ENCODE results near the gene MPPED1. TPM values are rescaled to one million over a fixed set of nuclear protein-coding genes. Genes with fewer than 3 reads are reported as not detected.

MPPED1 gene
- total and polyA plus RNA-seq, 2 donors (not counting 1 experiment from before 2014, with no cell fraction given) = not detected

DNA sequence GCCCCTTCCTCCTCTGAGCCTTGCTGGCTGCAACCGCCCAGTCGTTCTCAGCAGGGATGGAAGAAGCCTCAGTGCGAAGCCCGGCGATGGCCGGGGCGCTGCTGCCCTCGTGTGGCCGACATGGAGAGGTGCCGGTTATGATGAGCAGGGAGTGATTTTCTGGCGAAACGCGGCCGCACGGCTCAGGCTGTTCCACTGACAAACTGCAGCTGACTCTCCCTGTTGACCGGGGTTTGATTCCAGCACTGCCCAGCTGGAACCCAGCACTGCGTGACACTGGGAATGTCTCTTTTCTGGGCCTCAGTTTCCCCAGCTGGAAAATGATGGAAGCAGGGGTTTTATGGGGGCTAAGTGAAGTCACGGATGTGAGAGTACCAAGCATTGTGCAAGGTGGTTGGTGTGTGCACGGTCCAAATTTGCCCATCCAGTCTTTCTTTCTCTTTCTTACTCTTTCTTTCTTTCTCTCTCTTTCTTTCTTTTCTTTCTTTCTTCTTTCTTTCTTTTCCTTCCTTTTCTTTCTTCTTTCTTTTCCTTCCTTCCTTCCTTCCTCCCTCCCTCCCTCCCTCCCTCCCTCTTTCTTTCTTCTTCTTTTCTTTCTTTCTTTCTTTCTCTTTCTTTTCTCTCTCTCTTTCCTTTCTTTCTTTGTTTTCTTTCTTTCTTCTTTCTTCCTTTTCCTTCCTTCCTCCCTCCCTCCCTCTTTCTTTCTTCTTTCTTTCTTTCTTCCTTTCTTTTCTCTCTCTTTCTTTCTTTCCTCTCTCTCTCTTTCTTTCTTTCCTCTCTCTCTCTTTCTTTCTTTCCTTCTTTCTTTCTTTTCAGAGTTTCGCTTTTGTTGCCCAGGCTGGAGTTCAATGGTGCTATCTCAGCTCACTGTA lies 25.8 kb upstream of the MPPED1 start:
- Histone ChIP-seq H2AFZ (ENCODE audit: low read length) (no peak overlapping the region), H3K4me2 (ENCODE audit: extremely low read depth, insufficient read depth, low read length) (peak overlapping the region; percentile 15)
- peak; percentile 51 to 72 for DNase-seq (ENCODE audit: low read depth in 2 of 2)

GRCh38 chr22:43387815-43388214 lies 24.0 kb upstream of the MPPED1 start:
- no peak for TF ChIP-seq EZH2 (IDR thresholded peaks at IDR 0.05; ENCODE audit: low read length, missing control alignments)
- TF ChIP-seq, protein P1, sequence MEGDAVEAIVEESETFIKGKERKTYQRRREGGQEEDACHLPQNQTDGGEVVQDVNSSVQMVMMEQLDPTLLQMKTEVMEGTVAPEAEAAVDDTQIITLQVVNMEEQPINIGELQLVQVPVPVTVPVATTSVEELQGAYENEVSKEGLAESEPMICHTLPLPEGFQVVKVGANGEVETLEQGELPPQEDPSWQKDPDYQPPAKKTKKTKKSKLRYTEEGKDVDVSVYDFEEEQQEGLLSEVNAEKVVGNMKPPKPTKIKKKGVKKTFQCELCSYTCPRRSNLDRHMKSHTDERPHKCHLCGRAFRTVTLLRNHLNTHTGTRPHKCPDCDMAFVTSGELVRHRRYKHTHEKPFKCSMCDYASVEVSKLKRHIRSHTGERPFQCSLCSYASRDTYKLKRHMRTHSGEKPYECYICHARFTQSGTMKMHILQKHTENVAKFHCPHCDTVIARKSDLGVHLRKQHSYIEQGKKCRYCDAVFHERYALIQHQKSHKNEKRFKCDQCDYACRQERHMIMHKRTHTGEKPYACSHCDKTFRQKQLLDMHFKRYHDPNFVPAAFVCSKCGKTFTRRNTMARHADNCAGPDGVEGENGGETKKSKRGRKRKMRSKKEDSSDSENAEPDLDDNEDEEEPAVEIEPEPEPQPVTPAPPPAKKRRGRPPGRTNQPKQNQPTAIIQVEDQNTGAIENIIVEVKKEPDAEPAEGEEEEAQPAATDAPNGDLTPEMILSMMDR (conservative IDR thresholded peaks at IDR 0.05 in 1 of 2, IDR thresholded peaks at IDR 0.05 in 1 of 2; ENCODE audit: low read depth in 1 of 2, low read length in 2 of 2) = no peak
- Histone ChIP-seq H3K27ac (ENCODE audit: insufficient read depth, low read length) (no peak overlapping the region), H3K9me3 (ENCODE audit: control insufficient read depth, insufficient read depth, low read depth, low read length) (no peaks in the 10 kb centered on the region), H2AFZ (ENCODE audit: low read length) (no peak overlapping the region), H3K4me1 (ENCODE audit: control insufficient read depth, extremely low read depth, insufficient read depth, low read length) (no peaks in the 10 kb centered on the region), H3K27me3 (ENCODE audit: control insufficient read depth, insufficient read depth, low read length) (peaks cover 2% of the 10 kb centered on the region), H3K36me3 (ENCODE audit: control insufficient read depth, insufficient read depth, low read length) (no peaks in the 10 kb centered on the region), H3K4me3 (replicated peaks in 1 of 4; ENCODE audit: control extremely low read depth in 1 of 4, insufficient read depth in 1 of 4, low read depth in 3 of 4, low read length in 4 of 4) (no peak overlapping the region), H3K9ac (ENCODE audit: insufficient read depth, low read length) (no peak overlapping the region), H4K20me1 (ENCODE audit: control insufficient read depth, extremely low read depth, insufficient read depth, low read length) (no peaks in the 10 kb centered on the region), H3K79me2 (ENCODE audit: control insufficient read depth, insufficient read depth, low read length) (no peaks in the 10 kb centered on the region), H3K4me2 (ENCODE audit: extremely low read depth, insufficient read depth, low read length) (no peak overlapping the region)
- no peak for DNase-seq (ENCODE audit: low read depth in 2 of 2)

More for the DNA sequence above, 25.8 kb upstream of the MPPED1 start:
- Histone ChIP-seq H3K36me3 (ENCODE audit: control insufficient read depth, insufficient read depth, low read length) (no peaks in the 10 kb centered on the region), H4K20me1 (ENCODE audit: control insufficient read depth, extremely low read depth, insufficient read depth, low read length) (no peaks in the 10 kb centered on the region), H3K27ac (ENCODE audit: insufficient read depth, low read length) (no peak overlapping the region), H3K79me2 (ENCODE audit: control insufficient read depth, insufficient read depth, low read length) (no peaks in the 10 kb centered on the region), H3K9me3 (ENCODE audit: control insufficient read depth, insufficient read depth, low read depth, low read length) (no peaks in the 10 kb centered on the region), H3K27me3 (ENCODE audit: control insufficient read depth, insufficient read depth, low read length) (peaks cover 2% of the 10 kb centered on the region), H3K9ac (ENCODE audit: insufficient read depth, low read length) (no peak overlapping the region), H3K4me3 (replicated peaks in 1 of 4; ENCODE audit: control extremely low read depth in 1 of 4, insufficient read depth in 1 of 4, low read depth in 3 of 4, low read length in 4 of 4) (no peak overlapping the region), H3K4me1 (ENCODE audit: control insufficient read depth, extremely low read depth, insufficient read depth, low read length) (no peaks in the 10 kb centered on the region)
- TF ChIP-seq, protein P1 (conservative IDR thresholded peaks at IDR 0.05 in 1 of 2, IDR thresholded peaks at IDR 0.05 in 1 of 2; ENCODE audit: low read depth in 1 of 2, low read length in 2 of 2) = peak; percentile 86 to 92
- no peak for TF ChIP-seq EZH2 (IDR thresholded peaks at IDR 0.05; ENCODE audit: low read length, missing control alignments)

DNA sequence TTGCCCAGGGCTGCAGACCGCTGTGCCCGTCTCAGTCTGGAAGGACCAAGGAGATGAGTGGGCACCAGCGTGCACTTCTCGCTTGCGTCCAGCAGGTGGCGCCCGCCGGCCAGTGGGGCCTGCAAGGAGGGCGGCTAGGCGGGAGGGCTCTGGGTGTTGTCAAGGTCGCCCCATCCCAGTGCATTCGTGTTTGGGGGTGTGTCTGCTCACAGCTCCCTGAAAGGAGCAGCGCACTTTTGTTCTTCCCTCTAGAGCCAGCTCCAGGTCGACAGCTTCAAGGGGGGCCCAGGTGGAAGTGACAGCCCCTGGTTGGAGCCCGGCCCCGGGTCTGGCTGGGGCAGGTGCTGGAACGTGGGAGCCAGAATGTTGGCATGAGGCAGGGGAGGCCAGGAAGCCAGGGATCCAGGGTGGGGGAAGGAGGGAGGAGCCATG lies 23.4 kb upstream of the MPPED1 start:
- no peak overlapping the region for H3K4me2 ChIP-seq (ENCODE audit: extremely low read depth, insufficient read depth, low read length)
- TF ChIP-seq, protein P1 (conservative IDR thresholded peaks at IDR 0.05 in 1 of 2, IDR thresholded peaks at IDR 0.05 in 1 of 2; ENCODE audit: low read depth in 1 of 2, low read length in 2 of 2) = peak; percentile 83 to 94
- no peak for TF ChIP-seq EZH2 (IDR thresholded peaks at IDR 0.05; ENCODE audit: low read length, missing control alignments)
- no peak overlapping the region for H3K27ac ChIP-seq (ENCODE audit: insufficient read depth, low read length)
- H3K79me2 ChIP-seq (ENCODE audit: control insufficient read depth, insufficient read depth, low read length) = no peaks in the 10 kb centered on the region
- no peaks in the 10 kb centered on the region for H3K9me3 ChIP-seq (ENCODE audit: control insufficient read depth, insufficient read depth, low read depth, low read length)
- no peaks in the 10 kb centered on the region for H3K36me3 ChIP-seq (ENCODE audit: control insufficient read depth, insufficient read depth, low read length)
- no peak overlapping the region for H3K4me3 ChIP-seq (replicated peaks in 1 of 4; ENCODE audit: control extremely low read depth in 1 of 4, insufficient read depth in 1 of 4, low read depth in 3 of 4, low read length in 4 of 4)
- no peaks in the 10 kb centered on the region for H3K4me1 ChIP-seq (ENCODE audit: control insufficient read depth, extremely low read depth, insufficient read depth, low read length)
- H3K27me3 ChIP-seq (ENCODE audit: control insufficient read depth, insufficient read depth, low read length) = peaks cover 2% of the 10 kb centered on the region
- DNase-seq (ENCODE audit: low read depth in 2 of 2) = peak; percentile 36 to 51
- H3K9ac ChIP-seq (ENCODE audit: insufficient read depth, low read length) = no peak overlapping the region
- H2AFZ ChIP-seq (ENCODE audit: low read length) = no peak overlapping the region
- no peaks in the 10 kb centered on the region for H4K20me1 ChIP-seq (ENCODE audit: control insufficient read depth, extremely low read depth, insufficient read depth, low read length)
